Erythroblast (primary cell): ENCODE measurements around the gene NAP1L1.

ENCODE experiments used
- DNase-seq, 2 experiments: peaks; one replicate each; lab custom pipeline; 2025; lab: John Stamatoyannopoulos, UW
- GATA1 ChIP-seq: IDR thresholded peaks from 2 replicates; pipeline ENCODE4 v1.6.1; 2011; ENCODE audit warnings: low read depth, mild to moderate bottlenecking, control low read depth, low read length, moderate library complexity
- POLR2A ChIP-seq: IDR thresholded peaks from 2 replicates; pipeline ENCODE4 v1.6.1; 2011; ENCODE audit warnings: mild to moderate bottlenecking, low read length

The NAP1L1 gene

GRCh38 chr12:76010732-76011458, 73.6 kb downstream of the NAP1L1 start:
- TF ChIP-seq GATA1 = no peak
- no peak for TF ChIP-seq POLR2A
- DNase-seq = no peak

- DNase-seq = no peak
- TF ChIP-seq GATA1 (no peak), POLR2A (no peak)
Measured at GRCh38 chr12:76008428-76008827, 76.1 kb downstream of the NAP1L1 start.

- no peak for DNase-seq
- no peak for TF ChIP-seq GATA1
- TF ChIP-seq POLR2A = no peak
Measured at GRCh38 chr12:76007640-76008039, 76.8 kb downstream of the NAP1L1 start.

GRCh38 chr12:76006028-76006925, 78.2 kb downstream of the NAP1L1 start:
- TF ChIP-seq GATA1 (no peak), POLR2A (no peak)

GRCh38 chr12:76003355-76003638, 81.2 kb downstream of the NAP1L1 start:
- DNase-seq = no peak
- TF ChIP-seq POLR2A (no peak), GATA1 (no peak)

More at GRCh38 chr12:76006028-76006925, 78.2 kb downstream of the NAP1L1 start:
- DNase-seq = no peak

- TF ChIP-seq GATA1 (no peak), POLR2A (no peak)
- DNase-seq = no peak
Measured at GRCh38 chr12:76002598-76003354, 81.7 kb downstream of the NAP1L1 start.

GRCh38 chr12:75998292-75999063, 86.0 kb downstream of the NAP1L1 start:
- DNase-seq = no peak
- TF ChIP-seq GATA1 (no peak), POLR2A (no peak)

GRCh38 chr12:75997658-75998057, 86.8 kb downstream of the NAP1L1 start:
- TF ChIP-seq POLR2A = no peak
- TF ChIP-seq GATA1 = no peak
- no peak for DNase-seq

GRCh38 chr12:75996861-75997447, 87.5 kb downstream of the NAP1L1 start:
- no peak for DNase-seq
- TF ChIP-seq GATA1 = no peak
- no peak for TF ChIP-seq POLR2A

GRCh38 chr12:75995691-75996090, 88.8 kb downstream of the NAP1L1 start:
- DNase-seq = no peak
- TF ChIP-seq GATA1 = no peak
- no peak for TF ChIP-seq POLR2A

GRCh38 chr12:75994069-75994740, 90.3 kb downstream of the NAP1L1 start:
- TF ChIP-seq GATA1 (no peak), POLR2A (no peak)
- DNase-seq = no peak

GRCh38 chr12:75991753-75992152, 92.7 kb downstream of the NAP1L1 start:
- TF ChIP-seq GATA1 (no peak), POLR2A (no peak)

More at GRCh38 chr12:75991753-75992152, 92.7 kb downstream of the NAP1L1 start:
- DNase-seq = no peak
